ENCODE measurements around the gene FAM120AOS. TPM values are rescaled to one million over a fixed set of nuclear protein-coding genes. Genes with fewer than 3 reads are reported as not detected.

The FAM120AOS gene
- total RNA-seq, 1 donor from 2014 or later = 43.9 TPM

Other genes starting within 250 kb of the FAM120AOS start
- 98.0 TPM for gene FAM120A, start 1.9 kb downstream of the FAM120AOS start, total RNA-seq
- 23.0 TPM for gene PHF2, start 123.0 kb upstream of the FAM120AOS start, total RNA-seq